ENCODE results near the gene PP2D1. TPM values are rescaled to one million over a fixed set of nuclear protein-coding genes. Genes with fewer than 3 reads are reported as not detected.

PP2D1 gene
- total RNA-seq, 6 experiments from 2014 or later = not detected

- H3K27ac Mint-ChIP-seq = no peak overlapping the region; the same call in 1 of the 2 replicates
- no peak for TF ChIP-seq CTCF (IDR thresholded peaks at IDR 0.05)
- no peaks in the 10 kb centered on the region for H3K36me3 Mint-ChIP-seq (ENCODE audit: low read depth)
- DNase-seq = peak; percentile 89
- no peak overlapping the region for H3K4me3 Mint-ChIP-seq
- H3K9me3 Mint-ChIP-seq = no peaks in the 10 kb centered on the region
- no peaks in the 10 kb centered on the region for H3K27me3 Mint-ChIP-seq (ENCODE audit: insufficient read depth)
- H3K4me1 Mint-ChIP-seq (ENCODE audit: low read depth) = peaks cover 10% of the 10 kb centered on the region
These were observed 44.9 kb upstream of the PP2D1 start for GRCh38 chr3:20056725-20057611.

GRCh38 chr3:20055842-20056241, 43.8 kb upstream of the PP2D1 start:
- Mint-ChIP-seq H3K9me3 (no peaks in the 10 kb centered on the region), H3K27me3 (ENCODE audit: insufficient read depth) (no peaks in the 10 kb centered on the region), H3K27ac (no peak overlapping the region), H3K4me3 (no peak overlapping the region), H3K4me1 (ENCODE audit: low read depth) (peaks cover 2% of the 10 kb centered on the region), H3K36me3 (ENCODE audit: low read depth) (no peaks in the 10 kb centered on the region)
- no peak for TF ChIP-seq CTCF (IDR thresholded peaks at IDR 0.05)
- DNase-seq = no peak

- Mint-ChIP-seq H3K9me3 (no peaks in the 10 kb centered on the region), H3K27me3 (ENCODE audit: insufficient read depth) (no peaks in the 10 kb centered on the region), H3K36me3 (ENCODE audit: low read depth) (no peaks in the 10 kb centered on the region), H3K27ac (no peak overlapping the region), H3K4me3 (no peak overlapping the region), H3K4me1 (ENCODE audit: low read depth) (no peaks in the 10 kb centered on the region)
- DNase-seq = no peak
- TF ChIP-seq CTCF (IDR thresholded peaks at IDR 0.05) = no peak
These were observed 43.1 kb upstream of the PP2D1 start for GRCh38 chr3:20055020-20055775.

GRCh38 chr3:20054549-20054987, 42.5 kb upstream of the PP2D1 start:
- no peaks in the 10 kb centered on the region for H3K9me3 Mint-ChIP-seq
- no peaks in the 10 kb centered on the region for H3K4me1 Mint-ChIP-seq (ENCODE audit: low read depth)
- TF ChIP-seq CTCF (IDR thresholded peaks at IDR 0.05) = no peak
- H3K27ac Mint-ChIP-seq = no peak overlapping the region
- no peak overlapping the region for H3K4me3 Mint-ChIP-seq
- no peaks in the 10 kb centered on the region for H3K36me3 Mint-ChIP-seq (ENCODE audit: low read depth)
- peak; percentile 82 for DNase-seq
- no peaks in the 10 kb centered on the region for H3K27me3 Mint-ChIP-seq (ENCODE audit: insufficient read depth)

- H3K36me3 Mint-ChIP-seq (ENCODE audit: low read depth) = no peaks in the 10 kb centered on the region
- no peak for TF ChIP-seq CTCF (IDR thresholded peaks at IDR 0.05)
- H3K4me1 Mint-ChIP-seq (ENCODE audit: low read depth) = peaks cover 9% of the 10 kb centered on the region
- no peak for DNase-seq
- no peaks in the 10 kb centered on the region for H3K27me3 Mint-ChIP-seq (ENCODE audit: insufficient read depth)
- H3K4me3 Mint-ChIP-seq = no peak overlapping the region
- H3K9me3 Mint-ChIP-seq = no peaks in the 10 kb centered on the region
- no peak overlapping the region for H3K27ac Mint-ChIP-seq
These were observed 40.8 kb upstream of the PP2D1 start for GRCh38 chr3:20052851-20053250.
